Measurements from ENCODE around the gene DHX58.
"Not testable (repeated sequence)": the region's sequence is repeated elsewhere in the genome, so short reads cannot be mapped to it uniquely, and the experiment has no call there.

DNA sequence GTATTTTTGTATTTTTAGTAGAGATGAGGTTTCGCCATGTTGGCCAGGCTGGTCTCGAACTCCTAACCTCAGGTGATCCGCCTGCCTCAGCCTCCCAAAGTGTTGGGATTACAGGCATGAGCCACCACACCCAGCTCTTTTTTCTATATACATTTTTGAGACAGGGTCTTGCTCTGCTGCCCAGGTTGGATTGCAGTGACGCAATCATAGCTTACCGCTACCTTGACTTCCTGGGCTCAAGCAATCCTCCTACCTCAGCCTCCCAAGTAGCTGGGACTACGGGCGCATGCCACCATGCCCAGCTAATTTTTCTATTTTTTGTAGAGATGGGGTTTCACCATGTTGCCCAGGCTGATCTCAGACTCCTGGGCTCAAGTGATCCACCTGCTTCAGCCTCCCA is 28.2 kb upstream of the DHX58 start:
- TF ChIP-seq EZH2 (IDR thresholded peaks at IDR 0.05); POLR2AphosphoS5 (IDR thresholded peaks at IDR 0.05; ENCODE audit: borderline replicate concordance, low read depth, low read length): not testable (repeated sequence)

All from SK-N-MC (cell line).